Superior temporal gyrus (tissue), 1 donor: ENCODE data around the gene COX7A2L.
"Not testable (repeated sequence)": the region's sequence is repeated elsewhere in the genome, so short reads cannot be mapped to it uniquely, and the experiment has no call there.

Source experiments
- DNase-seq: peaks from one replicate; pipeline ENCODE4 v3.0.0-alpha.2; 2016; ENCODE audit errors: extremely low spot score

The COX7A2L gene

DNA sequence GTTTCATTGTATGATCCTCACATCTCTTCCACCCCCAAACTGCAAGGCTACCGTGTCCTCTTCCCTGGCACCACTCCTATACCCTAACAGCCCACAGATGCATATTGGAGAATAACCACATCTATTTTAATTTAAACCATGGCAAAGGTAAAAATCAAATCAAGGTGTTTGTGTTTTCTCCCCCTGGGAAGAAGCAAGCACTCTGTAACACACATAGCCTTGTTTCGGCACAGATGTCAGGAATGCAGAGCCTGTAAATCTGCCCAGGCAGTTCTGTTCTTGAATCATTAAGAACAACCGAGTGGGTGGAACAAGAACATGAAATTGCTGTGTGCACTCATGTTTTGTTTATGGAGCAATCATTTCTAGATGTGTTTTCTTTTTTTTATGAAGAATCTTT is 6.8 kb upstream of the COX7A2L start:
- no peak for DNase-seq

GRCh38 chr2:42366411-42366810 is 5.4 kb upstream of the COX7A2L start:
- no peak for DNase-seq

GRCh38 chr2:42364658-42365057 is 3.6 kb upstream of the COX7A2L start:
- DNase-seq, result no peak

DNA sequence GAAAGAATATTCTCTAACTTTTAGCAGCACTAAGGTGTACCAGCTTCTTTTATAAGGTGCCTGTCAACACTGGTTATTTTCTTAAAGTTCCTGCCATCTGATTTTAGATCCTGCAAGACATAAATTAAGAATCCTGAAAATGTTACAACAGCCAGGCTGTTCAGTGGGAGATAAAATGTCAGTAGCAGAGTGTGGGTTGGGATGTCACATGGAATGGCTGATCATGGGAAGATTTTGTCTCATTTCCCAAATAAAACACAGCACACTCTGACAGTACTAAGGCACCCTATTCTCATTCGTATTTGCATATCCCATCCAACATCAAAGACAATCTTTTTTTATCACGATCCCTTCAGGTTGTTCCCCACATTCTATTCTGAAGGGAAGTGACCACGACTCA is 2.4 kb upstream of the COX7A2L start:
- DNase-seq, result no peak

DNA sequence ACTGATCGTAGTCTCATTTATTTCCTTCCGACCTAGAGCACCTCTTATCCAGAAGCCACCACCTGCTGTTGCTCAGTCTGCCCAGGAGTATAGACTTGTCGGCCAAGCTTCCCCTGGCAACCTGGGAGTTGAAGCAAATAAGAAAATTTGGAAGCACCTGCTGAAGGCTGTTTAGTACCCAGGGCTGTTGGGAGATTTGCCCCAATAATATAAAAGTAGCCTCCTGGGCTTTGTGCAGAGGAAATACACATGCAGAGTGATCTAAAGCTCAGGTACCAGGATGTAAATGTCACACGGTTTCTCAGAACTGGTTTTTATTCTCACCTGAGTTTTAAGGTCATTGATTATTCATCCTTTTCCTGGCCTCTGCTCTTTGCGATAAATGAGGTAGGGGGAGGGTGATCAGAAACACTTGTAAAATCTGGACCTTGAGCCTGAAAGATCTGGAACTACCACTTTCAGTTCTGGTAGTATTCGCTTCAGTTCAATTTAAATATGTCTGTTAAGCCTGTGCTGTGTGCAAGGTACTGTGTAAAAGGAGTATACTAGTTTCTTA is 789 bp upstream of the COX7A2L start:
- DNase-seq, result no peak

GRCh38 chr2:42360493-42360889 is 526 bp downstream of the COX7A2L start:
- DNase-seq, result no peak

DNA sequence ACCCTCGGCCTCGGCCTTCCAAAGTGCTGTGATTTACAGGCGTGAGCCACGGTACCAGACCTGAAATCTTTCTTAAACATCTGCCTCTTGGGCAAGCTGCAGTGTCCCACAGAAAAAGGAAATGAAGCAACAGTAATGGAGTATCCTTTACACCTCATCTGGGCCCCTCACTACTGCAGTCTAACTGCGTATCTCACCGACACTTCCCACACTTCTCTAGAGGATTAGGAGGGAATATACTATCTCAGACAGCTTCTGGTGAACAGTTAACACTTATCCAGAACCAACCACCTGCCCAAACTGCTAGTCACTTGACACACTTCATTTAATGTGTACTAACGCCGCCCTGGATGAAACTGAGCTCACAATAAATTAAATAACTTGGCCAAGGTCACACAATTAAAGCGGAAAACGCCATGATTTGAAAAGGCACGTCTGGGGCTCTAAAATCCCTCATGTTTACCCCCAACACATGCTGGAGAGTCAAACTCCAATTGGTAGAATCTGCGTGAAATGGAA is 993 bp downstream of the COX7A2L start:
- no peak for DNase-seq

DNA sequence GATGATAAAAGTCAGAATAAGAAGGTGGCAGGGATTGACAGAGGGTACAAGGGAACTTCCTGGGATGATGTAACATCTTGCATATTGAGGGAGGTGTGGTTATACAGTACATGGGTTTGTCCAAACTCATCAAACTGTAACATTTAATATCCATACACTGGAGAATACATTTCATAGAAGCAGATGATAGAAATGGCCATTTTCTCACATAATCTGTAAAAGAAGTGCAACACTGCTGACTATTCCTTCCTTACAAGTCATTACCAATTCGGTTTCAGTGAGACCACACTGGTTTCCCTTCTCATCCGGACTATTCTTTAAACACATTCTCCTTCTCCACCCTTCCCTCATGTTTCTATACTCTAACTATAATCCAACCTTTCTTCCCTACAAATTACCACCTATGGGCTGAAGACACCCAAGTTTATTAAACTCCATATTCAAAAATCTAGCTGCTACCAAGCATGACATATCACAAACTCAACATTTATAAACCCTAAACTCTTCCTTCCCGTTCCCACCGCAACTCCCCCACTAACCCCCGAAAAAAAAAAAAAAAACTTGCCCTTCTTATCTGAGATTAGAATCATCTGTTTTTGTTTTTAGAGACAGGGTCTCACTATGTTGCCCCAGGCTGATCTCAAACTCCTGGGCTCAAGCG is 1.6 kb downstream of the COX7A2L start:
- DNase-seq, result no peak

GRCh38 chr2:42353792-42354429 is 7.1 kb downstream of the COX7A2L start:
- no peak for DNase-seq

GRCh38 chr2:42351864-42352263 is 9.2 kb downstream of the COX7A2L start:
- DNase-seq, result no peak

GRCh38 chr2:42350434-42351063 is 10.5 kb downstream of the COX7A2L start:
- DNase-seq, result no peak

DNA sequence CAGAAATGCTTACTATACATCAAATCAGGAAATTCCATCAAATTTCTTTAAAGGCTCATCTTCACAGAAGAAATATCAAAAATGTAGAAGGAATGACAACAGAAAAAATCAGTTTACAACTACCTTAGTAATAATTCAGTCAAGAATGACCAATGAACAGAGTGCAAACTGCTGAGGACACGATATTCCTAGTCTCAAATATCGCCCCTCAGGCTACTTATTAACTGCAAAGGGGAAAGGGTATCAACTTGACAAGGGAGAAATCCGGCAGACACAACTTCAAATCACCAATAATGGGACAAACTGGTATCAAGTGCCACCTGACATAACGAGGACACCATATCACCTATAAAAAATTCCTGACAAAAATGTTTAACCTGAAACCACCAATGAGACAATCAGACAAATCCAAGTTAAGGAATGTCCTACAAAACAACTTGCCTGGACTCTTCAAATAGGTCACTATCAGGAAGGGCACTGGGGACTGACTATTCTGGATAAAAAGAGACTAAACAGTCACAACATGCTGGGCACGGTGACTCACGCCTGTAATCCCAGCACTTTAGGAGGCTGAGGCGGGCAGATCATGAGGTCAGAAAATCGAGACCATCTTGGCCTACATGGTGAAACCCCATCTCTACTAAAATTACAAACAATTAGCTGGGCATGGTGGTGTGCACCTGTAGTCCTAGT is 12.8 kb downstream of the COX7A2L start:
- no peak for DNase-seq

DNA sequence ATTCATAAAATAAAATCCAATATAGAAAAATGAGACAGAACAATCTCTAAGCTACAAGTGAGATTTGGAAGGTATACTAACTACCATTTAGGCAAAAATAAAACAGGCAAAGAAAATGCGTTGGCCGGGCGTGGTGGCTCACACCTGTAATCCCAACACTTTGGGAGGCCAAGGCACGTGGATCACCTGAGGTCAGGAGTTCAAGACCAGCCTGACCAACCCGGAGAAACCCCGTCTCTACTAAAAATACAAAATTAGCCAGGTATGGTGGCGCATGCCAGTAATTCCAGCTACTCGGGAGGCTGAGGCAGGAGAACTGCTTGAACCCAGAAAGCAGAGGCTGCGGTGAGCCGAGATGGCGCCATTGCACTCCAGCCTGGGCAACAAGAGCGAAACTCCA is 13.5 kb downstream of the COX7A2L start:
- not testable (repeated sequence) for DNase-seq

DNA sequence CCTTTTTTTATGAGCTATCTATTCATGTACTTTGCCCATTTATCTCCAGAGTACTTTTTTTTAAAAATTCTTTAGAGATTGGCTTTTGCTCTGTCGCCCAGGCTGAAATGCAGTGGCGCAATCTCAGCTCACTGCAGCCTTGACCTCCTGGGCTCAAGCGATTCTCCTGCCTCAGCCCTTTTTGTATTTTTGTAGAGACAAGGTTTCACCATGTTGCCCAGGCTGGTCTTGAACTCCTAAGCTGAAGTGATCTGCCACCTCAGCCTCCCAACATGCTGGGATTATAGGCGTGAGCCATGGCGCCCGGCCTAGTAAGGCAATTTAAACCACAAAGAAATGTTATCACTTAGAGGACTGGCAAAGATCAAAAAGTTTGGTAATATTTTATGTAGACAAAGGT is 14.2 kb downstream of the COX7A2L start:
- not testable (repeated sequence) for DNase-seq

GRCh38 chr2:42345986-42346385 is 15.0 kb downstream of the COX7A2L start:
- no peak for DNase-seq

DNA sequence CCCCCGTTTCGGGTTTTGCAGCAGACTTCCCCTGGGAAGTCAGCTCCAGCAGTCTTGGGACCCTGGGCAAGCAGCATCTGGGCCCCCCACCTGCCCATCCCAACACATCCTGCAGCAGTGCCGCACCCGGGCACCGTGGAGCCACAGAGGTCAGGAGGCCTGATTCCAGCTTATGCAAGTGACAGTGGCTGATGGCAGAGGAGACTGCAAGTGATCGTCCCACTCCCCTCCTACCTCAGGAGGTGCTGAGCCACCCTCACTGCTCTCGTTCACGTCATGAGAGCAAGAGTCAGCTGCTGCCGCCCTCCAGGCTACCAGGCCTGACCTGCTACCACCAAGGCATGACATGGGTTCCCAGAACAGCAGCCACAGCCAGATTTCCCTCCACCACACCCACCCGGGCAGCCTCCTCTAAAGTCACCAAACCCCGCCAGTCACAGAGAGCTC is 18.2 kb downstream of the COX7A2L start:
- no peak for DNase-seq

GRCh38 chr2:42342061-42342794 is 18.8 kb downstream of the COX7A2L start:
- DNase-seq, result no peak

GRCh38 chr2:42340938-42341636 is 19.9 kb downstream of the COX7A2L start:
- no peak for DNase-seq

- no peak for DNase-seq
Measured at GRCh38 chr2:42340045-42340937, 20.7 kb downstream of the COX7A2L start.
